GM20000 (cell line): ENCODE measurements around the gene CCDC187.
"Not testable (repeated sequence)": the region's sequence is repeated elsewhere in the genome, so short reads cannot be mapped to it uniquely, and the experiment has no call there.

Source experiments
- DNase-seq: peaks from one replicate; pipeline ENCODE4 v3.0.0; 2012; ENCODE audit warnings: low spot score
- TF ChIP-seq, protein P1 (sequence below): IDR thresholded peaks from 2 replicates; pipeline ENCODE4 v1.5.1; 2012; ENCODE audit warnings: mild to moderate bottlenecking, control low read depth; ENCODE audit errors: extremely low read depth, missing control alignments

Gene CCDC187

DNA sequence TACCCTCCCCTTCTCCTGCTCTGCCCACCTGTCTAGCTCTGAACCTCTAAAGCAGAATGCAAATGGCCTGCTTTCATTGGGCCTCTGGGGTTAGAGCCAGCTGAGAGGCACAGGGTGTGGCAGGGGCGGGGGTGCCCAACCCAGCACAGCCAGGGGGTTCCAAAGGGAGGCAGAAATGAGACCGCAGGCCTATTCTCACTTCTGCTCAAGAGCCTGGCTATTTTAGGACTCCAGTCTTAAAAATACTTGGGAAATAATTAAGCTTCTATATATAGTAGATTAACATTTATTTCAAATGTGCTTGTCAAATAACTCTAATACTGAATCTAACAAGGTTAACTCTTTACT is 63.9 kb downstream of the CCDC187 start:
- TF ChIP-seq, protein P1, sequence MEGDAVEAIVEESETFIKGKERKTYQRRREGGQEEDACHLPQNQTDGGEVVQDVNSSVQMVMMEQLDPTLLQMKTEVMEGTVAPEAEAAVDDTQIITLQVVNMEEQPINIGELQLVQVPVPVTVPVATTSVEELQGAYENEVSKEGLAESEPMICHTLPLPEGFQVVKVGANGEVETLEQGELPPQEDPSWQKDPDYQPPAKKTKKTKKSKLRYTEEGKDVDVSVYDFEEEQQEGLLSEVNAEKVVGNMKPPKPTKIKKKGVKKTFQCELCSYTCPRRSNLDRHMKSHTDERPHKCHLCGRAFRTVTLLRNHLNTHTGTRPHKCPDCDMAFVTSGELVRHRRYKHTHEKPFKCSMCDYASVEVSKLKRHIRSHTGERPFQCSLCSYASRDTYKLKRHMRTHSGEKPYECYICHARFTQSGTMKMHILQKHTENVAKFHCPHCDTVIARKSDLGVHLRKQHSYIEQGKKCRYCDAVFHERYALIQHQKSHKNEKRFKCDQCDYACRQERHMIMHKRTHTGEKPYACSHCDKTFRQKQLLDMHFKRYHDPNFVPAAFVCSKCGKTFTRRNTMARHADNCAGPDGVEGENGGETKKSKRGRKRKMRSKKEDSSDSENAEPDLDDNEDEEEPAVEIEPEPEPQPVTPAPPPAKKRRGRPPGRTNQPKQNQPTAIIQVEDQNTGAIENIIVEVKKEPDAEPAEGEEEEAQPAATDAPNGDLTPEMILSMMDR: no peak
- peak; percentile 58 for DNase-seq

DNA sequence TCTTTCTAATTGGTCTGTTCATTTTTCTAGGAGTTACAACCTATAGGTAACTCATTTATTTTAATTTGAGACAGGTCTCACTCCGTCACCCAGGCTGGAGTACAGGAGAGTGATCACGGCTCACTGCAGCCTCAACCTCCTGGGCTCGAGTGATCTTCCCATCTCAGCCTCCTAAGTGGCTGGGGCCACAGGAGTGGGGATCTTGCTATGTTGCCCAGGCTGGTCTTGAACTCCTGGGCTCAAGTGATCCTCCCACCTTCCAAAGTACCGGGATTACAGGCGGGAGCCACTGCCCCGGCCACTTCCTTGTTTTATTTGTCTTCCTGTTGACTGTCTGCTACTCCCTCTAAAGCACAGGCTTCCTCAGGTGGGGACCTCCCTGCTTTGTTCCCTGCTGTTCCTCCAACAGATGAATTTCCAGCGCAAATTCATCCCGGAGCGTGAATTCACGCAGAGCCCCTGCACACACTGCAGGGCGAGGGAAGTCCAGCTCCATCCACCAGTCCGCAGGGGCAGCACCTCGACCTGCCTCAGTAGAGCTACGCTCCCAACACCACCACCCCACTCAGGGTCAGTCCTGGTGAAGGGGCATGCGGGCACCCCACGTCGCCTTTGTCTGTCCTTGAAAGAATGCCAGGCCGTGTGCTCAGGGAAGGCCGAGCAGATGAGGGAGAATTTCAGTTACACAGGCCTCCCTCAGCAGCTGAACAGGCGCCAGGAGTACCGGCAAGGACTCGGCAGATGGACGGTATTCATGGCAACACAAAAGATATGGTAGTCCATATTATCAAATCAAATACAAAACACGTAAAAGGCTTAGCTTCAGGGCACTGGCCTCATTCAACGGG is 64.5 kb downstream of the CCDC187 start:
- DNase-seq: no peak
- TF ChIP-seq, protein P1: no peak

DNA sequence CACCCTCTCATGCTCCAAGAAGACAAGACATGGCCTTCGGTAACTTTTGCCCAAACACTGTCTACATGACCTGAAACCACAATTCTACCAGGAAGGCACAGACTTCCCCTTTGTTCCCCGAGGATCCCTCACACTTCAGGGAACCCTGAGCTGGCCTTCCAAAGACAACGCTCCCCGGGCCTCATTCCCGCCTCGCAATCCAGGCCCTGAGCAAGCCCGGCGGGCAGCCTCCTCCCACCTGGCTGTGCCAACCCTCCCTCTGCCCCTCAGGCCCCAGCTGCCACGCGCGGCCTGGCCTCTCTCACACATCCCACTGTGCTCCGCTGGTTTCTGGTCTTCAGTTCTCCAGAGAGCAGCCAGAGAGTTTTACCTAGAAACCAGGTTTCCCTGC is 65.6 kb downstream of the CCDC187 start:
- TF ChIP-seq, protein P1: no peak

DNA sequence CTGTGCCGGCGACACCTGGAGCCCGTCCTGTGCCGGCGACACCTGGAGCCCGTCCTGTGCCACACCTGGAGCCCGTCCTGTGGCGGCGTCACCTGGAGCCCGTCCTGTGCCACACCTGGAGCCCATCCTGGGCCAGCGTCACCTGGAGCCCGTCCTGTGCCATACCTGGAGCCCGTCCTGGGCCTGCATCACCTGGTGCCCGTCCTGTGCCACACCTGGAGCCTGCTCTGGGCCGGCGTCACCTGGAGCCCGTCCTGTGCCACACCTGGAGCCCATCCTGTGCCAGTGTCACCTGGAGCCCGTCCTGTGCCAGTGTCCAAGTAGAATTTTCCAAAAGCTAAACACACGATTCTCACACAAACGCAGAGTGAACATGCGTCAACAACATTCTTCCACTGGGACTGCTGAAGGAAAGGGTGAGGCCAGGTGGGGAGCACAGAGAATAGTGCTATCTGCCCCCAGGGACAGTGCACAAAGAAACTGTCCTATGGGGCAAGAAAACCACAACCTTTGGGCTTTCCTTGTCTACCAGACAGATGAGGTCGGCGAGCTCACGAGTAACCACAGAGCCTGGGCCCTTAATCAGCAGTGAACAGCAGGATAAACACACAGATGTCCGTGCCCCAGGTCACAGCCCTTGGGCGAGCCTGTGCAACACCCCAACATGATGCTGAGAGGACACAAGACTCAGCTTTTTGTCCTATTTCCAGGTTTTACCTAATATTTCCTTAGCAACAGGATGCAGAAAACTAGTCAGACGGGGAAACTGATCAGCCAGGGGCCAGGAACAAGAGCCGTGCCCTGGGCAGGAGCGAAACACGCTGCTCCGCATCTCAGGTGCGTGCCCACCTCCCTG is 66.2 kb downstream of the CCDC187 start:
- TF ChIP-seq, protein P1: no peak
- DNase-seq: no peak

More for the DNA sequence above, 65.6 kb downstream of the CCDC187 start:
- DNase-seq: no peak

DNA sequence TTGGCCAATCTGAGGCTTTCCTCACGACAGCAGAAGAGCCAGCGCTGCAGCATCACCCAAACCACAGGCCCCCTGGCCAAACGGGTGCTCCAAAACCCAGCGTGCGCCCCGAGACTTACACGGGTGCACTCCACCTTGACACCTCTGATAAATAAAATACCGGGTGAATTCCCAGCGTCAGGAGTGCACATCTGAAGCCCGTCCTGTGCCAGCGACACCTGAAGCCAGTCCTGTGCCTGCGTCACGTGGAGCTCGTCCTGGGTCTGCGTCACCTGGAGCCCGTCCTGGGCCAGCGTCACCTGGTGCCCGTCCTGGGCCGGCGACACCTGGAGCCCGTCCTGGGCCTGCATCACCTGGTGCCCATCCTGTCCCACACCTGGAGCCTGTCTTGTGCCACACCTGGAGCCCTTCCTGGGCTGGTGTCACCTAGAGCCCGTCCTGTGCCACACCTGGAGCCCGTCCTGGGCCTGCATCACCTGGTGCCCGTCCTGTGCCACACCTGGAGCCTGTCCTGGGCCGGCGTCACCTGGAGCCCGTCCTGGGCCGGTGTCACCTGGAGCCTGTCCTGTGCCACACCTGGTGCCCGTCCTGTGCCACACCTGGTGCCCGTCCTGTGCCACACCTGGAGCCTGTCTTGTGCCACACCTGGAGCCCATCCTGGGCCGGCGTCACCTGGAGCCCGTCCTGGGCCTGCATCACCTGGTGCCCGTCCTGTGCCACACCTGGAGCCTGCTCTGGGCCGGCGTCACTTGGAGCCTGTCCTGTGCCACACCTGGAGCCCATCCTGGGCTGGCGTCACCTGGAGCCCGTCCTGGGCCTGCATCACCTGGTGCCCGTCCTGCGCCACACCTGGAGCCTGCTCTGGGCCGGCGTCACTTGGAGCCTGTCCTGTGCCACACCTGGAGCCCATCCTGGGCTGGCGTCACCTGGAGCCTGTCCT is 67.2 kb downstream of the CCDC187 start:
- DNase-seq: not testable (repeated sequence)

DNA sequence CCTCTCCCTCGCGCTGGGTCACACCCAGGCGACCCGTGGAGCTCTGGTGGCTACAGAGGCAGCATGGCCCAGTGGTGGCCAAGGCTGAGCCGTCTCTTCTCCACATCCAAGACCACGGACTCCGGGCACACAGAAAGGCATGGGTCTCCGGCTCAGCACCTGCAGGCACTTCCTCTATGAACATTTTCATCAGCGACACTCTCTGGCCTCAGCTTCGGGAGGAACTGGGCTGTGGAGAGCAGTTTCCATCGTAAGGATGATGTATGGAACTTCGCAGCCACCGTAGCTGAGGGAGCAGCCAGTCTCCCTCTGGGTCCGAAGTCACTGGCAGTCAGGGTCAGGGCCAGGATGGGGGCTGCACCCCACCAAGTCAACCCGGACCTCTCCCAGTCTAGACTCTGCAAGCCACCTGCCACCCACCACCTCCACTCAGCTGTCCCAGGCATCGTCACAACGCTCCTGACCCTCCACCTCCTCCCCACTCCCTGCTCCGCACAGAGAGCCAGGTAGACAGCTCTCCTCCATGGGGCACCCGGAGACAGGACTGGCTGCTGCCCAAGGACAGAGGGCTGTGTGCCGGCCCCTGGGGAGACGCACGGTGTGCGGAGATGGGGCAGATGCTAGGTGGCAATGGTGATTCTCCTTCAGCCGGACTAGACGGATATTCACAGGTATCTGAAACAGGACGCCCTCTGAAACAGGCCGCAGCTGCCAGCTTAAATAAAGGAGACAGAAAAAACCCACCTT is 68.0 kb downstream of the CCDC187 start:
- no peak for DNase-seq
- TF ChIP-seq, protein P1: no peak

DNA sequence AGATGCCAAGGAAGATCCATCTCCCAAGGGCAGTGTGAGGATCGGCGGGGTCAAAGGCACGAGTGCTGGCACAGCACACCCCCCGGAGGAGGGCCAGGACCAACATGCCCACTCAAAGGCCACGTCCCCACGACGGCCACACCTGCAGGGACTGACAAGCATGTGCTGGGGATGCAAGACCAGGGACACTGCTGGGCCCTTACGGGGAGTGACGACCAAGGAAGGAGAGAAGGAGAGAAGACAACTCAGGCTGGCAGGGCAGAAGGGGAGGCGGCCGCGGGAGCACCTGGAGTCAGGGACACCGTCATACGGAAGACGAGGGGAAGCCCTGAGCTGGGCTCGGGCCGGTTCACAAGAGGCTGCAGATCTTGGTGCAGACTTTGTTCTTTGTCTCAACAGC is 68.7 kb downstream of the CCDC187 start:
- DNase-seq: no peak
- TF ChIP-seq, protein P1: no peak
